Stomach (tissue), 4 donors: Measurements from ENCODE around the gene CDK17.

ENCODE experiments used
- CTCF ChIP-seq, 7 experiments: fragments of 450-650 bp in 4 of 7; fragments of 200-600 bp in 3 of 7; sonication (generic) in 3 of 7; IDR thresholded peaks; one replicate each; pipeline ENCODE4 v1.5.1; 2016 to 2019; ENCODE audit warnings: antibody characterized with exemption in 7 of 7, control low read depth in 2 of 7, mild to moderate bottlenecking in 1 of 7
- EP300 ChIP-seq: sonication (generic); formaldehyde crosslinking; IDR thresholded peaks from one replicate; pipeline ENCODE4 v1.6.1; 2017; ENCODE audit warnings: antibody characterized with exemption
- POLR2A ChIP-seq, 4 donors: fragments of 450-650 bp; IDR thresholded peaks; one replicate each; pipeline ENCODE4 v1.6.1; 2016; ENCODE audit warnings: antibody characterized with exemption in 4 of 4, control low read depth in 2 of 4, mild to moderate bottlenecking in 1 of 4, moderate library complexity in 1 of 4
- POLR2AphosphoS5 ChIP-seq, 3 donors: sonication (generic); formaldehyde crosslinking; IDR thresholded peaks; one replicate each; pipeline ENCODE4 v1.6.1; 2016; ENCODE audit warnings: antibody characterized with exemption in 3 of 3

DNA sequence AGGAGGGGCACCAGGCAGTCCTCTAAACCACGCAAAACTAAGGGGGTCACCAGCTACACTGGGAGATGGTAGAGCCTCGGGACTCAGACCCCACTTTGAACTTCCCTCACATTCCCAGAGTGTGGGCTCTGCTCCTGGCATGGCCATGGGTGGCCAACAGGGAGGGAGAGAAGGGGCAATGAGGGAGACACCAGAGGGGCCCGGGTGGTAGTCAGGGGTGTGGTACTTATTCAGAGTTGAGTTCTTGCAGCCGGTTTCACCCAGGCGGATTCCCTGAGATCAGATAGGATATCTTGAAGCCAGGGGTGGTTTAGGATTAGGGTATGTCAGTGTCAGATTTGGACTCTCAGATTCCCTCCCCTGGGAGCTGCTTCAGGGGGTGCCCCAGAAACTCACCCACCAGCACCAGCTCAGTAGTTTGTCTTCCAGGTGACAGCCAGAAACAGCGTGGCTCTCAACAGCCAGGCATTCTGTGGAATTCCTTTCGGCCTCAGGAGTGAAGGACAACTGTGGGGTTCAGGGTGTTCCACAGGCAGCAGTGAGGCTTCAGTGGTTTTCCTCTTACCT is 150.0 kb downstream of the CDK17 start:
- TF ChIP-seq POLR2A (IDR thresholded peaks at IDR 0.05): no peak
- TF ChIP-seq CTCF (IDR thresholded peaks at IDR 0.05): no peak
- no peak for TF ChIP-seq POLR2AphosphoS5 (IDR thresholded peaks at IDR 0.05)
- no peak for TF ChIP-seq EP300
